GM19463 (cell line): ENCODE results near the gene PRPF18.
A peak's percentile ranks its signal among the peaks of the same experiment; 100 is the strongest.

Experiments
- ATAC-seq: cut with Tn5 transposase; IDR thresholded peaks from one replicate; pipeline ENCODE4 v1.9.1; 2021; ENCODE audit warnings: mild to moderate bottlenecking, moderate library complexity; ENCODE audit not compliant: unreplicated experiment

The PRPF18 gene

GRCh38 chr10:13637303-13637856, 50.6 kb downstream of the PRPF18 start:
- ATAC-seq: peak; percentile 48

- no peak for ATAC-seq
Observed at GRCh38 chr10:13637894-13638293, 51.1 kb downstream of the PRPF18 start.

GRCh38 chr10:13642293-13642692, 55.5 kb downstream of the PRPF18 start:
- no peak for ATAC-seq

GRCh38 chr10:13643016-13643415, 56.3 kb downstream of the PRPF18 start:
- no peak for ATAC-seq

- ATAC-seq: no peak
Observed at GRCh38 chr10:13644866-13645265, 58.1 kb downstream of the PRPF18 start.

GRCh38 chr10:13648425-13648824, 61.7 kb downstream of the PRPF18 start:
- ATAC-seq: no peak

- ATAC-seq: peak; percentile 66
Observed at GRCh38 chr10:13649844-13650520, 63.2 kb downstream of the PRPF18 start.

GRCh38 chr10:13650961-13651360, 64.2 kb downstream of the PRPF18 start:
- no peak for ATAC-seq

- ATAC-seq: no peak
Observed at GRCh38 chr10:13651969-13652720, 65.4 kb downstream of the PRPF18 start.

- no peak for ATAC-seq
Observed at GRCh38 chr10:13652860-13653259, 66.1 kb downstream of the PRPF18 start.

- no peak for ATAC-seq
Observed at GRCh38 chr10:13654118-13654830, 67.5 kb downstream of the PRPF18 start.

GRCh38 chr10:13654846-13655245, 68.1 kb downstream of the PRPF18 start:
- no peak for ATAC-seq

GRCh38 chr10:13656337-13657100, 69.8 kb downstream of the PRPF18 start:
- ATAC-seq: no peak

- ATAC-seq: no peak
Observed at GRCh38 chr10:13657101-13657680, 70.4 kb downstream of the PRPF18 start.

GRCh38 chr10:13658264-13658663, 71.5 kb downstream of the PRPF18 start:
- no peak for ATAC-seq

GRCh38 chr10:13658871-13659685, 72.3 kb downstream of the PRPF18 start:
- no peak for ATAC-seq

GRCh38 chr10:13659887-13660550, 73.3 kb downstream of the PRPF18 start:
- no peak for ATAC-seq

GRCh38 chr10:13660551-13660920, 73.8 kb downstream of the PRPF18 start:
- no peak for ATAC-seq

GRCh38 chr10:13661256-13661655, 74.5 kb downstream of the PRPF18 start:
- no peak for ATAC-seq
